HL-60/S4 treated with phorbol 12-myristate 13-acetate at 8.2 ng/mL for 4 days and 3 days (cell line): ENCODE measurements around the gene PIK3C2G.

Experiments
- in situ Hi-C: fragments of 300-500 bp; cut with MboI; formaldehyde crosslinking; loops from 2 replicates; pipeline ENCODE4 v1.15.0; 2022; ENCODE audit warnings: low sequenced_read_pairs

Gene PIK3C2G

GRCh38 chr12:18551701-18552100, 290.4 kb downstream of the PIK3C2G start:
- in situ Hi-C loops, result no loop called here

GRCh38 chr12:18552829-18553228, 291.5 kb downstream of the PIK3C2G start:
- in situ Hi-C loops, result no loop called here

- in situ Hi-C loops, result no loop called here
Observed at GRCh38 chr12:18556161-18556560, 294.8 kb downstream of the PIK3C2G start.

GRCh38 chr12:18559242-18559641, 297.9 kb downstream of the PIK3C2G start:
- in situ Hi-C loops, result no loop called here

GRCh38 chr12:18562531-18562930, 301.2 kb downstream of the PIK3C2G start:
- in situ Hi-C loops, result no loop called here

- in situ Hi-C loops, result no loop called here
Observed at GRCh38 chr12:18564306-18564705, 303.0 kb downstream of the PIK3C2G start.

- in situ Hi-C loops, result no loop called here
Observed at GRCh38 chr12:18567787-18568186, 306.5 kb downstream of the PIK3C2G start.

GRCh38 chr12:18570543-18570942, 309.2 kb downstream of the PIK3C2G start:
- in situ Hi-C loops, result no loop called here

- in situ Hi-C loops, result no loop called here
Observed at GRCh38 chr12:18576104-18576626, 314.8 kb downstream of the PIK3C2G start.

- in situ Hi-C loops, result no loop called here
Observed at GRCh38 chr12:18576648-18577047, 315.3 kb downstream of the PIK3C2G start.

- in situ Hi-C loops, result no loop called here
Observed at GRCh38 chr12:18578191-18578590, 316.9 kb downstream of the PIK3C2G start.

GRCh38 chr12:18580291-18580690, 319.0 kb downstream of the PIK3C2G start:
- in situ Hi-C loops, result no loop called here

- in situ Hi-C loops, result no loop called here
Observed at GRCh38 chr12:18580706-18581105, 319.4 kb downstream of the PIK3C2G start.

- in situ Hi-C loops, result no loop called here
Observed at GRCh38 chr12:18581232-18581962, 320.1 kb downstream of the PIK3C2G start.

- in situ Hi-C loops, result no loop called here
Observed at GRCh38 chr12:18583655-18584054, 322.3 kb downstream of the PIK3C2G start.

- in situ Hi-C loops, result no loop called here
Observed at GRCh38 chr12:18586581-18586980, 325.3 kb downstream of the PIK3C2G start.

- in situ Hi-C loops, result no loop called here
Observed at GRCh38 chr12:18589316-18589715, 328.0 kb downstream of the PIK3C2G start.

GRCh38 chr12:18591473-18591872, 330.2 kb downstream of the PIK3C2G start:
- in situ Hi-C loops, result no loop called here

- in situ Hi-C loops, result no loop called here
Observed at GRCh38 chr12:18595412-18595811, 334.1 kb downstream of the PIK3C2G start.

GRCh38 chr12:18601962-18602361, 340.6 kb downstream of the PIK3C2G start:
- in situ Hi-C loops, result no loop called here

GRCh38 chr12:18612971-18613370, 351.7 kb downstream of the PIK3C2G start:
- in situ Hi-C loops, result no loop called here

GRCh38 chr12:18620986-18621385, 359.7 kb downstream of the PIK3C2G start:
- in situ Hi-C loops, result no loop called here

- in situ Hi-C loops, result no loop called here
Observed at GRCh38 chr12:18629445-18629844, 368.1 kb downstream of the PIK3C2G start.
